OCI-LY1 (cell line): ENCODE results near the gene UNC93A.
"Not testable (repeated sequence)": the region's sequence is repeated elsewhere in the genome, so short reads cannot be mapped to it uniquely, and the experiment has no call there.

ENCODE experiments used
- CTCF ChIP-seq: fragments of 200-600 bp; sonication (generic), shearing (Covaris generic); IDR thresholded peaks from 2 replicates; pipeline ENCODE4 v1.5.1; 2017; ENCODE audit warnings: mild to moderate bottlenecking, antibody characterized with exemption, low read length, moderate library complexity, mixed read lengths
- EZH2 ChIP-seq: fragments of 200-600 bp; sonication (generic), shearing (Covaris generic); IDR thresholded peaks from 2 replicates; pipeline ENCODE4 v1.8.0; 2017; ENCODE audit warnings: borderline replicate concordance, mixed run types, mild to moderate bottlenecking, antibody characterized with exemption, low read length, moderate library complexity, mixed read lengths

- not testable (repeated sequence) for TF ChIP-seq CTCF, EZH2
These were observed 29.6 kb downstream of the UNC93A start for GRCh38 chr6:167320754-167321056.
